Liver (tissue), 9 donors: ENCODE data around the gene KRTAP13-4. TPM values are rescaled to one million over a fixed set of nuclear protein-coding genes. Genes with fewer than 3 reads are reported as not detected.

Experiments
- DNase-seq: peaks from one replicate; pipeline ENCODE4 v3.0.0-alpha.2; 2017; ENCODE audit warnings: low spot score
- H3K27ac ChIP-seq, 2 donors: one replicate each; pipeline ENCODE4 v1.7.0; 2013; ENCODE audit warnings: inconsistent platforms in 2 of 2, low read length in 2 of 2, control low read depth in 1 of 2, low read depth in 1 of 2, mild to moderate bottlenecking in 1 of 2
- H3K27me3 ChIP-seq, 4 donors: one replicate each; pipeline versions ENCODE4 v1.6.1 to v1.7.0; 2013; ENCODE audit warnings: low read length in 3 of 4, inconsistent platforms in 1 of 4, mild to moderate bottlenecking in 1 of 4, moderate library complexity in 1 of 4; ENCODE audit not compliant: control insufficient read depth in 4 of 4, insufficient read depth in 4 of 4
- H3K36me3 ChIP-seq, 4 donors: one replicate each; pipeline versions ENCODE4 v1.6.1 to v1.7.0; 2013; ENCODE audit warnings: low read length in 3 of 4, mild to moderate bottlenecking in 3 of 4, low read depth in 1 of 4, moderate library complexity in 1 of 4; ENCODE audit not compliant: control insufficient read depth in 4 of 4, insufficient read depth in 3 of 4
- H3K4me1 ChIP-seq, 4 donors: one replicate each; pipeline versions ENCODE4 v1.6.1 to v1.7.0; 2013; ENCODE audit warnings: low read length in 3 of 4, mild to moderate bottlenecking in 3 of 4, moderate library complexity in 1 of 4; ENCODE audit not compliant: control insufficient read depth in 4 of 4, insufficient read depth in 4 of 4
- H3K4me3 ChIP-seq, 3 donors: one replicate each; pipeline versions ENCODE4 v1.6.1 to v1.7.0; 2013; ENCODE audit warnings: low read length in 3 of 3, control low read depth in 1 of 3, low read depth in 1 of 3, mild to moderate bottlenecking in 1 of 3
- H3K9ac ChIP-seq, 2 donors: one replicate each; pipeline ENCODE4 v1.7.0; 2013; ENCODE audit warnings: low read length in 2 of 2, mild to moderate bottlenecking in 2 of 2, moderate library complexity in 2 of 2, control low read depth in 1 of 2, low read depth in 1 of 2
- H3K9me3 ChIP-seq, 4 donors: one replicate each; pipeline versions ENCODE4 v1.6.1 to v1.7.0; 2013; ENCODE audit warnings: low read length in 3 of 4; ENCODE audit not compliant: control insufficient read depth in 4 of 4
- ATF3 ChIP-seq: IDR thresholded peaks from 2 replicates; pipeline ENCODE4 v1.6.1; 2016; ENCODE audit warnings: antibody characterized with exemption
- CTCF ChIP-seq: fragments of 150-350 bp; IDR thresholded peaks from 2 replicates; pipeline ENCODE4 v1.5.1; 2017; ENCODE audit warnings: improper control_type of control experiment, low read depth, low read length; ENCODE audit not compliant: missing input control
- EGR1 ChIP-seq, 2 donors: IDR thresholded peaks; 2 replicates each; pipeline ENCODE4 v1.6.1; 2016 to 2018; ENCODE audit warnings: antibody characterized with exemption in 2 of 2, low read depth in 2 of 2
- FOXA1 ChIP-seq: IDR thresholded peaks from 2 replicates; pipeline ENCODE4 v1.6.1; 2016; ENCODE audit warnings: antibody characterized with exemption
- FOXA2 ChIP-seq: IDR thresholded peaks from 2 replicates; pipeline ENCODE4 v1.6.1; 2016; ENCODE audit warnings: antibody characterized with exemption
- GABPA ChIP-seq, 2 donors: IDR thresholded peaks in 1 of 2; conservative IDR thresholded peaks in 1 of 2; 2 replicates each; pipeline ENCODE4 v1.6.1; 2016; ENCODE audit warnings: antibody characterized with exemption in 2 of 2, mild to moderate bottlenecking in 1 of 2, moderate library complexity in 1 of 2
- HNF4A ChIP-seq, 2 donors: conservative IDR thresholded peaks; 2 replicates each; pipeline ENCODE4 v1.6.1; 2016; ENCODE audit warnings: antibody characterized with exemption in 2 of 2, mild to moderate bottlenecking in 2 of 2
- HNF4G ChIP-seq: IDR thresholded peaks from 2 replicates; pipeline ENCODE4 v1.6.1; 2016; ENCODE audit warnings: antibody characterized with exemption
- JUND ChIP-seq, 2 donors: IDR thresholded peaks; 2 replicates each; pipeline ENCODE4 v1.6.1; 2016; ENCODE audit warnings: antibody characterized with exemption in 2 of 2
- MAX ChIP-seq: IDR thresholded peaks from 2 replicates; pipeline ENCODE4 v1.6.1; 2016; ENCODE audit warnings: antibody characterized with exemption
- NR2F2 ChIP-seq: IDR thresholded peaks from 2 replicates; pipeline ENCODE4 v1.6.1; 2016; ENCODE audit warnings: antibody characterized with exemption
- RAD21 ChIP-seq, 2 donors: IDR thresholded peaks; 2 replicates each; pipeline ENCODE4 v1.6.1; 2016; ENCODE audit warnings: antibody characterized with exemption in 2 of 2, mild to moderate bottlenecking in 2 of 2
- REST ChIP-seq: IDR thresholded peaks from 2 replicates; pipeline ENCODE4 v1.6.1; 2016; ENCODE audit warnings: antibody characterized with exemption, mild to moderate bottlenecking
- RXRA ChIP-seq, 2 donors: IDR thresholded peaks; 2 replicates each; pipeline ENCODE4 v1.6.1; 2017 to 2018; ENCODE audit warnings: antibody characterized with exemption in 2 of 2, mild to moderate bottlenecking in 1 of 2
- SP1 ChIP-seq: IDR thresholded peaks from 2 replicates; pipeline ENCODE4 v1.6.1; 2018; ENCODE audit warnings: antibody characterized with exemption, mild to moderate bottlenecking
- TAF1 ChIP-seq: conservative IDR thresholded peaks from 2 replicates; pipeline ENCODE4 v1.6.1; 2016; ENCODE audit warnings: antibody characterized with exemption, mild to moderate bottlenecking
- ZBTB33 ChIP-seq: IDR thresholded peaks from 2 replicates; pipeline ENCODE4 v1.6.1; 2016; ENCODE audit warnings: antibody characterized with exemption
- WGBS: extraction: QIAGEN DNeasy Blood & Tissue Kit; methylation state at CpG from one replicate; pipeline ENCODE4 v1.1.7; 2013; 5-methylcytosine and 5-hydroxymethylcytosine counted together
- polyA plus RNA-seq, 2 donors: library from polyadenylated mRNA; stranded (reverse) in 1 of 2; unstranded in 1 of 2; fragments of 200-250 nt in 1 of 2; fragments of >200 nt in 1 of 2; fragmentation: Nextera tagmentation in 1 of 2; extraction: Ambion mirVana in 1 of 2; gene quantifications; one replicate each; pipeline versions ENCODE4 v1.2.1 to v1.2.3, GENCODE V29; 2013 to 2015
- total RNA-seq, 2 donors: library from RNA; depleted of rRNA; stranded (reverse); fragments of >200 nt; gene quantifications; one replicate each; pipeline ENCODE4 v1.2.3, GENCODE V29; 2014
- donor health status: healthy.
- donor health status: healthy.
- donor health status: healthy.
- donor health status: healthy.
- donor health status: healthy.

The KRTAP13-4 gene
- total and polyA plus RNA-seq, 4 donors, result not detected

- Histone ChIP-seq H3K36me3 (no peaks in the 10 kb centered on the region), H3K27ac (no peak overlapping the region), H3K9me3 (no peaks in the 10 kb centered on the region), H3K9ac (no peak overlapping the region), H3K4me3 (no peak overlapping the region), H3K27me3 (peaks cover 0 to 3% (median 0%) of the 10 kb centered on the region in 4 donors), H3K4me1 (no peaks in the 10 kb centered on the region)
- 46% methylated on average over 3 of the region's 3 CpGs for WGBS
- TF ChIP-seq ATF3 (no peak), RXRA (IDR thresholded peaks at IDR 0.05) (no peak), NR2F2 (no peak), ZBTB33 (no peak), HNF4A (conservative IDR thresholded peaks at IDR 0.05) (no peak), JUND (IDR thresholded peaks at IDR 0.05) (no peak), GABPA (IDR thresholded peaks at IDR 0.05 in 1 of 2, conservative IDR thresholded peaks at IDR 0.05 in 1 of 2) (no peak), REST (no peak), EGR1 (IDR thresholded peaks at IDR 0.05; ENCODE audit: low read depth in 2 of 2) (no peak), SP1 (no peak), HNF4G (no peak), CTCF (no peak), FOXA2 (no peak)
- DNase-seq, result no peak
These were observed 48.0 kb downstream of the KRTAP13-4 start for GRCh38 chr21:30478004-30478403.

GRCh38 chr21:30479259-30479658 lies 49.2 kb downstream of the KRTAP13-4 start:
- Histone ChIP-seq H3K4me1 (no peaks in the 10 kb centered on the region), H3K27ac (no peak overlapping the region), H3K36me3 (no peaks in the 10 kb centered on the region), H3K9ac (no peak overlapping the region), H3K27me3 (peaks cover 0 to 3% (median 0%) of the 10 kb centered on the region in 4 donors), H3K9me3 (no peaks in the 10 kb centered on the region), H3K4me3 (no peak overlapping the region)
- TF ChIP-seq RAD21 (IDR thresholded peaks at IDR 0.05) (no peak), HNF4G (no peak), TAF1 (no peak), FOXA1 (no peak), SP1 (no peak), JUND (IDR thresholded peaks at IDR 0.05) (no peak), FOXA2 (no peak), ATF3 (no peak), GABPA (IDR thresholded peaks at IDR 0.05 in 1 of 2, conservative IDR thresholded peaks at IDR 0.05 in 1 of 2) (no peak), MAX (no peak), CTCF (no peak)
- no peak for DNase-seq
- 58% methylated on average over 4 of the region's 4 CpGs for WGBS
